HepG2 (cell line): ENCODE measurements around the gene FBXO10. TPM values are rescaled to one million over a fixed set of nuclear protein-coding genes. Genes with fewer than 3 reads are reported as not detected.

ENCODE experiments used
- ATAD3A ChIP-seq: sonication (generic); formaldehyde crosslinking; IDR thresholded peaks from 2 replicates; pipeline ENCODE4 v1.4.0; 2020; ENCODE audit warnings: missing genetic modification reagents
- ATM ChIP-seq: fragments of 450-650 bp; IDR thresholded peaks from 2 replicates; pipeline ENCODE4 v1.7.1; 2017; ENCODE audit warnings: mild to moderate bottlenecking, borderline replicate concordance
- BRCA1 ChIP-seq: sonication (generic); formaldehyde crosslinking; IDR thresholded peaks from 2 replicates; pipeline ENCODE4 v1.4.0; 2020; ENCODE audit warnings: missing genetic modification reagents
- CBX2 ChIP-seq, 2 experiments: fragments of 200-600 bp in 1 of 2; sonication (generic); formaldehyde crosslinking in 1 of 2; IDR thresholded peaks; 2 replicates each; pipeline versions ENCODE4 v1.7.0 to v1.8.1; 2018 to 2022; ENCODE audit warnings: low read depth in 2 of 2, low read length in 1 of 2, mild to moderate bottlenecking in 1 of 2, missing genetic modification reagents in 1 of 2
- CEBPB ChIP-seq: IDR thresholded peaks from 2 replicates; pipeline ENCODE4 v1.6.1; 2011; ENCODE audit warnings: low read depth, low read length, improper control_type of control experiment, borderline replicate concordance
- HNF1B ChIP-seq: sonication (generic); formaldehyde crosslinking; IDR thresholded peaks from 2 replicates; pipeline ENCODE4 v1.5.1; 2020; ENCODE audit warnings: mild to moderate bottlenecking, moderate library complexity, missing genetic modification reagents
- ISL2 ChIP-seq: sonication (generic); formaldehyde crosslinking; IDR thresholded peaks from 2 replicates; pipeline ENCODE4 v1.5.0; 2020; ENCODE audit warnings: missing genetic modification reagents
- KLF15 ChIP-seq: sonication (generic); formaldehyde crosslinking; IDR thresholded peaks from 2 replicates; pipeline ENCODE4 v1.8.1; 2023; ENCODE audit warnings: borderline replicate concordance, mild to moderate bottlenecking, inconsistent platforms, missing genetic modification reagents, mixed read lengths
- LBX2 ChIP-seq: sonication (generic); formaldehyde crosslinking; IDR thresholded peaks from 2 replicates; pipeline ENCODE4 v1.5.0; 2020; ENCODE audit warnings: missing genetic modification reagents, mild to moderate bottlenecking, borderline replicate concordance
- MLXIP ChIP-seq: sonication (generic); formaldehyde crosslinking; IDR thresholded peaks from 2 replicates; pipeline ENCODE4 v1.9.0; 2021; ENCODE audit warnings: missing genetic modification reagents, borderline replicate concordance
- MYPOP ChIP-seq: sonication (generic); formaldehyde crosslinking; IDR thresholded peaks from 2 replicates; pipeline ENCODE4 v1.8.1; 2023; ENCODE audit warnings: mild to moderate bottlenecking, moderate library complexity, missing genetic modification reagents
- PAWR ChIP-seq: sonication (generic); formaldehyde crosslinking; IDR thresholded peaks from 2 replicates; pipeline ENCODE4 v1.4.0; 2020; ENCODE audit warnings: missing genetic modification reagents, mild to moderate bottlenecking, borderline replicate concordance
- RELA ChIP-seq: sonication (generic); formaldehyde crosslinking; IDR thresholded peaks from 2 replicates; pipeline ENCODE4 v1.4.0; 2020; ENCODE audit warnings: missing genetic modification reagents
- SALL2 ChIP-seq: sonication (generic); formaldehyde crosslinking; IDR thresholded peaks from 2 replicates; pipeline ENCODE4 v1.8.1; 2023; ENCODE audit warnings: mild to moderate bottlenecking, missing genetic modification reagents, inconsistent platforms
- SMAD1 ChIP-seq: sonication (generic); formaldehyde crosslinking; IDR thresholded peaks from 2 replicates; pipeline ENCODE4 v1.4.0; 2020; ENCODE audit warnings: missing genetic modification reagents, low read depth, mild to moderate bottlenecking, borderline replicate concordance
- ZIK1 ChIP-seq: sonication (generic); formaldehyde crosslinking; IDR thresholded peaks from 2 replicates; pipeline ENCODE4 v1.5.0; 2020; ENCODE audit warnings: mild to moderate bottlenecking, low read depth, missing genetic modification reagents, borderline replicate concordance
- ZMAT5 ChIP-seq: sonication (generic); formaldehyde crosslinking; IDR thresholded peaks from 2 replicates; pipeline ENCODE4 v1.5.0; 2020; ENCODE audit warnings: mild to moderate bottlenecking, low read depth, missing genetic modification reagents, borderline replicate concordance
- ZNF331 ChIP-seq: sonication (generic); formaldehyde crosslinking; IDR thresholded peaks from 2 replicates; pipeline ENCODE4 v1.4.0; 2020; ENCODE audit warnings: missing genetic modification reagents
- ZNF431 ChIP-seq: sonication (generic); formaldehyde crosslinking; IDR thresholded peaks from 2 replicates; pipeline ENCODE4 v1.9.0; 2022; ENCODE audit warnings: missing genetic modification reagents, low read depth, mild to moderate bottlenecking, borderline replicate concordance
- ZNF543 ChIP-seq: sonication (generic); formaldehyde crosslinking; IDR thresholded peaks from 2 replicates; pipeline ENCODE4 v1.4.0; 2020; ENCODE audit warnings: mild to moderate bottlenecking, missing genetic modification reagents
- ZNF790 ChIP-seq: sonication (generic); formaldehyde crosslinking; IDR thresholded peaks from 2 replicates; pipeline ENCODE4 v1.8.0; 2022; ENCODE audit warnings: missing genetic modification reagents, mild to moderate bottlenecking, borderline replicate concordance
- polyA plus RNA-seq, 8 experiments: library from polyadenylated mRNA; depleted of rRNA in 3 of 8; stranded (reverse) in 7 of 8; unstranded in 1 of 8; fragments of >200 nt; fragmentation: Illumina TruSeq in 4 of 8; extraction: Trizol in 4 of 8; gene quantifications; 2 replicates each; pipeline versions ENCODE4 v1.2.1 to v1.2.3, GENCODE V29; 2011 to 2016; ENCODE audit warnings: low read depth in 4 of 8, missing spikeins in 1 of 8, mixed read lengths in 1 of 8; ENCODE audit not compliant: insufficient read depth in 1 of 8
- total RNA-seq, 5 experiments: library from RNA; depleted of rRNA; stranded (reverse); fragments of >200 nt; fragmentation: Illumina TruSeq; extraction: Trizol; gene quantifications; 2 replicates each; pipeline ENCODE4 v1.2.3, GENCODE V29; 2016; ENCODE audit warnings: low read depth in 1 of 5

FBXO10 gene
- total and polyA plus RNA-seq, 2 of the 13 experiments (the other 11 are each of a cell fraction or from before 2014, with no cell fraction given) = 3.1 to 5.1 TPM

- TF ChIP-seq ZIK1 (CRISPR knock-in tag) = peak; percentile 95; the same call in 1 of the 2 replicates
- peak; percentile 94 for TF ChIP-seq CEBPB
- peak; percentile 80; the same call in 1 of the 2 replicates for TF ChIP-seq LBX2 (CRISPR knock-in tag)
- peak; percentile 97 for TF ChIP-seq HNF1B (CRISPR knock-in tag)
- TF ChIP-seq ATAD3A (CRISPR knock-in tag) = 0 out of 2 replicates have a peak, but pooled peaks have one; percentile 25
- no peak for TF ChIP-seq CBX2 (IDR thresholded peaks at IDR 0.05; ENCODE audit: low read depth, low read length)
- no peak for TF ChIP-seq CBX2 (CRISPR knock-in tag; IDR thresholded peaks at IDR 0.05; ENCODE audit: low read depth)
- TF ChIP-seq RELA = no peak
- TF ChIP-seq ZNF331 = peak; percentile 92
- TF ChIP-seq ISL2 (CRISPR knock-in tag) = peak; percentile 86
- peak; percentile 81; the same call in 1 of the 2 replicates for TF ChIP-seq KLF15 (CRISPR knock-in tag)
- peak; percentile 92; the same call in 1 of the 2 replicates for TF ChIP-seq BRCA1
- 0 out of 2 replicates have a peak, but pooled peaks have one; percentile 72 for TF ChIP-seq SMAD1
- peak; percentile 93 for TF ChIP-seq SALL2 (CRISPR knock-in tag)
- TF ChIP-seq ZNF790 (CRISPR knock-in tag) = peak; percentile 88; the same call in 1 of the 2 replicates
- TF ChIP-seq ZMAT5 (CRISPR knock-in tag) = 0 out of 2 replicates have a peak, but pooled peaks have one; percentile 74
- no peak for TF ChIP-seq ATM
- 0 out of 2 replicates have a peak, but pooled peaks have one; percentile 58 for TF ChIP-seq ZNF543 (CRISPR knock-in tag)
- TF ChIP-seq MLXIP = peak; percentile 70; the same call in 1 of the 2 replicates
- TF ChIP-seq PAWR (CRISPR knock-in tag) = no peak
- TF ChIP-seq MYPOP (CRISPR knock-in tag) = peak; percentile 94
- peak; percentile 78; the same call in 1 of the 2 replicates for TF ChIP-seq ZNF431 (CRISPR knock-in tag)
Observed at GRCh38 chr9:37592108-37592951, 16.1 kb upstream of the FBXO10 start, which contains the start of gene TOMM5 (continued).
